Astrocyte of the cerebellum (primary cell): ENCODE data around the gene CREB3L1.

Experiments used
- DNase-seq: peaks from one replicate; pipeline ENCODE4 v3.0.0-alpha.2; 2011; ENCODE audit warnings: low read depth
- H3K4me3 ChIP-seq: 2 replicates; pipeline ENCODE4 v1.5.1; 2011; ENCODE audit warnings: mild to moderate bottlenecking, low read depth, low read length, moderate library complexity
- in situ Hi-C: cut with HindIII; loops from 2 replicates; pipeline ENCODE4 v1.10.0; 2017; ENCODE audit warnings: low sequenced_read_pairs
- TF ChIP-seq, protein P1 (sequence below): IDR thresholded peaks from 2 replicates; pipeline ENCODE4 v1.5.1; 2012; ENCODE audit warnings: low read length, low read depth, moderate library complexity, mild to moderate bottlenecking; ENCODE audit errors: missing control alignments

Gene CREB3L1

DNA sequence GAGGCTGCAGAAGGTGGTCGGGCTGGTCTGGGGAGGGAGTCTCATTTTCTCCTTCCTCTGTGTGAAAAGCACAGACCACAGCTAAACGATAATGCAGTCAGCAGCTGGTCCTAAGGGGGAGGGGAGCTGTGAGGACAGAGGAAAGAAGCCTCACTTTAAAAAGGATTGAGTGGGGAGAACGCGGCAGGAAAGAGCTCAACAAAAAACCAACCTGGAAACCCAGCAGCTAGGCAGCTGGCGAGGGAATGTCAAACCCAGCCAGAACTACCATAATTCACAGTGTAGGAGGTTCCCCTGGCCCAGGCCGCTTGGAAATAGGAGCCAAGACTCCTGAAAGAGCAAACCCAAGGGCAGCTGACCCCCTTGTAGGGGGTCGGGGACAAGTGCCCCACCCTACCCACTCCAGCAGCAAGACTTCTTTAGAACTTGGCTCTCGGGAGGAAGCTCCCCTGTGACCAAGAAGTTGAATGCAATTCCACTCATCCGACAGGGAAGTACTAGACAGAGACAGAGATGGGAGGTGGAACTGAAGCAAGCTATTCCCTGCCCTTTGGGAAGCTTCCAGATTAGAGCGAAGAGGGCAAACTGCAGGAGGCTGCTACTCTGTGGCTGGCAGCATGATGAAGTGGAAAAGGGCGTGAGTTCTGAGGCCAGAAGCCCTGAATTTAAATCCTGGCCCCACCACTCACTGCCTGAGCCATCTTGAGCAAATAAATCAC, 53.3 kb downstream of the CREB3L1 start:
- TF ChIP-seq, protein P1, sequence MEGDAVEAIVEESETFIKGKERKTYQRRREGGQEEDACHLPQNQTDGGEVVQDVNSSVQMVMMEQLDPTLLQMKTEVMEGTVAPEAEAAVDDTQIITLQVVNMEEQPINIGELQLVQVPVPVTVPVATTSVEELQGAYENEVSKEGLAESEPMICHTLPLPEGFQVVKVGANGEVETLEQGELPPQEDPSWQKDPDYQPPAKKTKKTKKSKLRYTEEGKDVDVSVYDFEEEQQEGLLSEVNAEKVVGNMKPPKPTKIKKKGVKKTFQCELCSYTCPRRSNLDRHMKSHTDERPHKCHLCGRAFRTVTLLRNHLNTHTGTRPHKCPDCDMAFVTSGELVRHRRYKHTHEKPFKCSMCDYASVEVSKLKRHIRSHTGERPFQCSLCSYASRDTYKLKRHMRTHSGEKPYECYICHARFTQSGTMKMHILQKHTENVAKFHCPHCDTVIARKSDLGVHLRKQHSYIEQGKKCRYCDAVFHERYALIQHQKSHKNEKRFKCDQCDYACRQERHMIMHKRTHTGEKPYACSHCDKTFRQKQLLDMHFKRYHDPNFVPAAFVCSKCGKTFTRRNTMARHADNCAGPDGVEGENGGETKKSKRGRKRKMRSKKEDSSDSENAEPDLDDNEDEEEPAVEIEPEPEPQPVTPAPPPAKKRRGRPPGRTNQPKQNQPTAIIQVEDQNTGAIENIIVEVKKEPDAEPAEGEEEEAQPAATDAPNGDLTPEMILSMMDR: no peak
- no peak overlapping the region for H3K4me3 ChIP-seq
- in situ Hi-C loops: no loop called here
- no peak for DNase-seq

DNA sequence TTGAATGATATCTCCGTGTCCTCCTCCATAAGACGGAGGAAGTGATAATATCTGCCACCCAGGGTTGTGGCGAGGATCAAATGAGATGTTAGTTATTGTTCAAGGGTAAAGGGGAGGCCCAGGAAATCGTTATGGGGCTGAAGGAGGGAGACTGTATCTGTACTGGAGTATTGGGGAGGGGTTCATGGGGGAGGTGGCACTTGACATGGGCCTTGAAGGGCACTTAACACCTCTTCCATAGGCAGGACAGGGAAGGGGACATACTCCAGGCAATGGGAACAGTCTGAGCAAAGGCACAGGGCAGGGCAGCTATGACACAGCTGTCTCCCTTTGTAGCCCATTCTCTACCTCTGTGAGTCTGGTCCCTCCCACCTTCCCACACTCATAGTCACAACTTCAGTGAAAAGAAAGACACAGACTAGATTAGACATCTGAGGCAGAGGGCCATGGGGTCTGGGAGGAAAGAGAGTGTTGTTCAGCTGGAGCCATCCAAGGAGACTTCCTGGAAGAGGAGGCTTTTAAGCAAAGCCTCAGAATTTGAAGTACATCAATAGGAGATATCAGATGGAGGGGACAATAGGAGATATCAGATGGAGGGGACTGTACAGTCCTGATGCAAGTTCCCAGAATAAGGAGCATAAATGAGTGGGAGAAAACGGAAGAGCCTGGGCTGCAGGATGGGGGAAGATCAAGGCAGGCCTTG, 54.0 kb downstream of the CREB3L1 start:
- H3K4me3 ChIP-seq: no peak overlapping the region
- DNase-seq: no peak
- TF ChIP-seq, protein P1: no peak
- in situ Hi-C loops: no loop called here

DNA sequence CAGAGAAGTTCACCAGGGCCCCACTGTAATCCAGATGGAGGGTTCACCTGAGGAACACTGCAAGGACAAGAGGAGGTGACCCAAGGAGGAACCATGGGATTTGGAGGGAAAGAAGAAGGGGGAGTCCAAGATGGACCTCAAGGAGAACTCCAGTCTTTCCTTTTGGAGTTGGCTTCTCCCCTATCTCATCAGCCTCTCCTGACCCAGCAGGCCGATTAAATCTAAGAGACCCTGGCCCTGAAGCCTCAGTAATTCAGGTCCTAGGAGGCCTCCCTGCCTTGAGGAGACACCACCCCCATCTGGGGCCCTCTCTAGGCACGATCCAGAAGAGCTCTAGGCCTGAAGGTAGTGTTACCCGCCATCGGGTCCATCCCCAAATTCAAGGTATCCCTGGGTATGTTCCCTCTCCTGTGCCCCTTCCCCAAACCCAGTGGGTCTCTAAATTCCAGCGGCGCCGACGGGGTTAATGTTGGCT, 54.7 kb downstream of the CREB3L1 start:
- in situ Hi-C loops: no loop called here
- TF ChIP-seq, protein P1: no peak
- no peak for DNase-seq
- no peak overlapping the region for H3K4me3 ChIP-seq

DNA sequence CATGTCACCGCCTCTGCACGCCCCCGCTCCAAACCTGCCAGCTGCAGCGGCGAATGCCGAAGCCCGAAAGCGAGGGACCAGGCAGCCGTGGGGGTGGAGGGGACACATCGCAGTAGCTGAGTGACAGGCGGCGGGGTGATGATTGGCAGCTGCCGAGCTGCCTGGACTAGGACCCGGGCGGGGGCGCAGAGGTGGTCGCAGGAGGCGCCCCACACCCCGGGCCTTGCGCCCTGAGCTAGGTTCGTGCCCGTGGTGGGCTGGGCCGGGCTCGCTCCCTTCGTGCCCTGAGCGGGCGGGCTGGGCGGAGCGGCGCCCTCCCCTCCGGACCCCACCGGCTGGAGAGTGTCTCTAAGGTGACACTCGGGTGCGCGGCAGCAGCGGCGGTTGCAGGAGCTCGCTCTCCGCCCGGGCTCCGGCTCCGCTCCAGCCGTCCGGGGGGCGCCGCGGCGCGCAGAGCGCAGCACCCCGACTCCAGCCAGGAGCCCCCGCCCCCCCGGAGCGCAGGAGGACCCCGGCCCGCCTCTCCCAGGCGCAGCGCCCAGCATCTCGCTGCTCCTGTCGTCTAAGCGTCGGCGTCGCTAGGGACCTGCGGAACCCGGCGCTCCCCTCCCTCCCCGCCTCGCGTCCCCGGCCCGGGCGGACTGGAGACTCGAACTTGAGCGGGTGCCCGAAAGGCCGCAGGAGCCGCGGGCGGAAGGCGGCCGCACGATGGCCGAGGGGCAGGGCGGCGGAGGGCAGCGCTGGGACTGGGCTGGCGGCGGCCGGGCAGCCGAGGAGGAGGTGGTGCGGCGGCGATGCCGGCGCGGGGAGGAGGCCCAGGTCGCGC, 55.3 kb downstream of the CREB3L1 start:
- TF ChIP-seq, protein P1: no peak
- H3K4me3 ChIP-seq: peak overlapping the region; percentile 14
- no peak for DNase-seq
- in situ Hi-C loops: no loop called here

DNA sequence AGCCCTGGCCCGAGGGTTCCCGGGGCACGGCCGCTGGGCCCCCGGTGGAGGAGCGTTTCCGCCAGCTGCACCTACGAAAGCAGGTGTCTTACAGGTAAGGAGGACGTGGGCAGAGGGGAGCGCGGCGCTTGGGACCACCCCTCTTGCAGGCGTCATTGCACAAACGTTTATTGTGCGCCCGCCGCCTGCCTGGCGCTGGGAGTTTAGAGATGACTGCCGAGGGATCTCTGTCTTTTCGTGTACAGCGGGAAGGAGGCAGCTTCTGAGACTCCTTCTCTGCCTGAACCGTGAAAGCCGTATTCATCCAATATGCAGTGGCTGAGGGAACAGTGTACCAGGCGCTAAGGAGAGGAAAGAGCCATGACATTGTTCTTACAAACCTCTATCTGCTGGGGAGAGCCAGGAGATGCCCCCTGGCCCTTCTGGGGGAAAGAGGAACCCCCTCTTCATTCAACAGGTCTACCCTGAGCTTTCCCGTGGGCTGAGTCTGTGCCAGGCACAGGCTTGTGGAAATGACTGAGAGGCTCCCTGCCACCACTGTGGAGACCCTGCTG, 56.0 kb downstream of the CREB3L1 start:
- TF ChIP-seq, protein P1: no peak
- DNase-seq: no peak
- peak overlapping the region; percentile 14 for H3K4me3 ChIP-seq
- in situ Hi-C loops: no loop called here

DNA sequence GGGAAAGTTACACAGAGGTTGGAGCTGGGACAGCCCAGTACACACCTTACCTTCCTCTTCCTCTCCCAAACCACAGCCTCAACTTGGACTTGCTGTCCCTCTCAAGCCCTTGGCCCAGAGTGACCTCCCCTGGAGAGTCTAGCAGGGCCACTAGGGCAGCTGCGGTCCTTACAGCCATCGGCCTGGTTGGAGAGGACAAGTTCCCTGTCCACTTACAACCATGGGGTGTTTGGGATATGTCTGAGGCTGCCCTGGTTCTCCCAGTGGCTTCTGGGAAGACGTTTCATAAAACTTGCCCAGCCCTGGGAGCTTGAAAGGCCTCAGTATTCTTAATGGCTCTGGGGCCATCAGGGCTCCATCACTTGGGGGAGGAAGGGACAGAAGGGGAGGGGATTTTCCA, 56.7 kb downstream of the CREB3L1 start:
- DNase-seq: no peak
- in situ Hi-C loops: no loop called here
- H3K4me3 ChIP-seq: no peak overlapping the region
- TF ChIP-seq, protein P1: no peak
